ENCODE measurements around the gene ARHGEF38.

- TF ChIP-seq, protein P1, sequence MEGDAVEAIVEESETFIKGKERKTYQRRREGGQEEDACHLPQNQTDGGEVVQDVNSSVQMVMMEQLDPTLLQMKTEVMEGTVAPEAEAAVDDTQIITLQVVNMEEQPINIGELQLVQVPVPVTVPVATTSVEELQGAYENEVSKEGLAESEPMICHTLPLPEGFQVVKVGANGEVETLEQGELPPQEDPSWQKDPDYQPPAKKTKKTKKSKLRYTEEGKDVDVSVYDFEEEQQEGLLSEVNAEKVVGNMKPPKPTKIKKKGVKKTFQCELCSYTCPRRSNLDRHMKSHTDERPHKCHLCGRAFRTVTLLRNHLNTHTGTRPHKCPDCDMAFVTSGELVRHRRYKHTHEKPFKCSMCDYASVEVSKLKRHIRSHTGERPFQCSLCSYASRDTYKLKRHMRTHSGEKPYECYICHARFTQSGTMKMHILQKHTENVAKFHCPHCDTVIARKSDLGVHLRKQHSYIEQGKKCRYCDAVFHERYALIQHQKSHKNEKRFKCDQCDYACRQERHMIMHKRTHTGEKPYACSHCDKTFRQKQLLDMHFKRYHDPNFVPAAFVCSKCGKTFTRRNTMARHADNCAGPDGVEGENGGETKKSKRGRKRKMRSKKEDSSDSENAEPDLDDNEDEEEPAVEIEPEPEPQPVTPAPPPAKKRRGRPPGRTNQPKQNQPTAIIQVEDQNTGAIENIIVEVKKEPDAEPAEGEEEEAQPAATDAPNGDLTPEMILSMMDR (IDR thresholded peaks at IDR 0.05), result no peak
- TF ChIP-seq POLR2A (IDR thresholded peaks at IDR 0.05), result no peak
- no peak for TF ChIP-seq POLR2AphosphoS5 (IDR thresholded peaks at IDR 0.05)
- no peak for TF ChIP-seq EP300 (IDR thresholded peaks at IDR 0.05)
Observed at GRCh38 chr4:105588252-105588651, 35.8 kb downstream of the ARHGEF38 start.
